ENCODE data around the gene ZNF14.
"Not testable (repeated sequence)": the region's sequence is repeated elsewhere in the genome, so short reads cannot be mapped to it uniquely, and the experiment has no call there.

GRCh38 chr19:19743921-19744320, 11.0 kb upstream of the ZNF14 start:
- TF ChIP-seq ZNF549 (tag by site-specific recombination; IDR thresholded peaks at IDR 0.05); CTCF (tag by site-specific recombination; IDR thresholded peaks at IDR 0.05); ZNF513 (tag by site-specific recombination; IDR thresholded peaks at IDR 0.05); MYNN (tag by site-specific recombination; IDR thresholded peaks at IDR 0.05; ENCODE audit: borderline replicate concordance); YY1 (tag by site-specific recombination; IDR thresholded peaks at IDR 0.05); ZNF560 (tag by site-specific recombination; IDR thresholded peaks at IDR 0.05; ENCODE audit: borderline replicate concordance); YY2 (tag by site-specific recombination; IDR thresholded peaks at IDR 0.05); REST (tag by site-specific recombination; IDR thresholded peaks at IDR 0.05): not testable (repeated sequence)

Measured in HEK293 (cell line).